ENCODE results near the gene ZNF473.
"Not testable (repeated sequence)": the region's sequence is repeated elsewhere in the genome, so short reads cannot be mapped to it uniquely, and the experiment has no call there.

The ZNF473 gene

DNA sequence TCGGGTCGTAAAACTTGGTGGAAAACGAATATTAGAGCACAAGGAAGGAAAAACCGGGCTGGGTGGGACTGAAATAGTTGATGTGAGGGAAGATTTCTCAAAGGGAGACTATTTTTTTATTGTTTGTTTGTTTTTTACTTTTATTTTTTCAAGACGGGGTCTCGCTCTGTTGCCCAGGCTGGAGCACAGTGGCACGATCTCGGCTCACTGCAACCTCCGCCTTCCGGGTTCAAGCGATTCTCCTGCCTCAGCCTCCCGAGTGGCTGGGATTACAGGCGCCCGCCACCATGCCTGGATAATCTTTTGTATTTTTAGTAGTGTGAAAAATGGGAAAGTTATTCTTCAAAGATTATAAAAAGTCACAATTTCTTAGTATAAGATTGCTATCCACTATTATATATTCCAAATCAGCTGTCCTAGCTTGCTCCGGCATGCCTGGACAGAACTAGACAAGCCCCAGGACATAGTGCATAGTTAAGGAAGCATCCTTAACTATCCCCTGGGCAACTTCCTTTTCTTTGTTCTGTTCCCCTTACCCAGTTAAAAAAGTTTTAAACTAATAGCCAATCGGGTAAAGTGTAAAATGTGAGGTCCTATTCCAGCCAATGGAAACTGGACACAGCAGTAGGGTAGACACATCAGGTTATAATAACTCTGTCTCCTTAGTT is 25.6 kb downstream of the ZNF473 start:
- H3K4me1 ChIP-seq (ENCODE audit: insufficient read depth, low read length); H3K27ac ChIP-seq (ENCODE audit: low read depth, low read length); H3K27me3 ChIP-seq (ENCODE audit: insufficient read depth, low read length); H3K9ac ChIP-seq (ENCODE audit: low read depth, low read length); H3K4me3 ChIP-seq (ENCODE audit: low read length): not testable (repeated sequence)
- Histone ChIP-seq H3K9me3 (ENCODE audit: insufficient read depth, low read depth, low read length) (peaks cover 78% of the 10 kb centered on the region), H3K36me3 (ENCODE audit: insufficient read depth, low read length) (peaks cover 22% of the 10 kb centered on the region)
- WGBS = 83% methylated on average over 14 of the region's 16 CpGs

- 90% methylated on average over 6 of the region's 8 CpGs for WGBS
- Histone ChIP-seq H3K27ac (ENCODE audit: low read depth, low read length) (no peak overlapping the region), H3K36me3 (ENCODE audit: insufficient read depth, low read length) (peaks cover 16% of the 10 kb centered on the region; the same call in 1 of the 2 replicates), H3K9me3 (ENCODE audit: insufficient read depth, low read depth, low read length) (peaks cover 74% of the 10 kb centered on the region), H3K4me1 (ENCODE audit: insufficient read depth, low read length) (no peaks in the 10 kb centered on the region), H3K4me3 (ENCODE audit: low read length) (no peak overlapping the region), H3K27me3 (ENCODE audit: insufficient read depth, low read length) (no peaks in the 10 kb centered on the region), H3K9ac (ENCODE audit: low read depth, low read length) (no peak overlapping the region)
These were observed 26.2 kb downstream of the ZNF473 start for GRCh38 chr19:50051964-50052363.

GRCh38 chr19:50053119-50053518 is 27.3 kb downstream of the ZNF473 start:
- no peaks in the 10 kb centered on the region for H3K4me1 ChIP-seq (ENCODE audit: insufficient read depth, low read length)
- H3K9me3 ChIP-seq (ENCODE audit: insufficient read depth, low read depth, low read length) = peaks cover 71% of the 10 kb centered on the region
- H3K36me3 ChIP-seq (ENCODE audit: insufficient read depth, low read length) = peaks cover 4% of the 10 kb centered on the region; the same call in 1 of the 2 replicates
- H3K4me3 ChIP-seq (ENCODE audit: low read length) = no peak overlapping the region
- H3K27me3 ChIP-seq (ENCODE audit: insufficient read depth, low read length) = no peaks in the 10 kb centered on the region
- WGBS = 86% methylated on average over 4 of the region's 4 CpGs
- H3K27ac ChIP-seq (ENCODE audit: low read depth, low read length) = no peak overlapping the region
- no peak overlapping the region for H3K9ac ChIP-seq (ENCODE audit: low read depth, low read length)

GRCh38 chr19:50058425-50058824 is 32.6 kb downstream of the ZNF473 start:
- H3K4me1 ChIP-seq (ENCODE audit: insufficient read depth, low read length) = no peaks in the 10 kb centered on the region
- 69% methylated on average over 2 of the region's 2 CpGs for WGBS
- H3K27me3 ChIP-seq (ENCODE audit: insufficient read depth, low read length) = no peaks in the 10 kb centered on the region
- H3K9ac ChIP-seq (ENCODE audit: low read depth, low read length) = no peak overlapping the region
- H3K4me3 ChIP-seq (ENCODE audit: low read length) = no peak overlapping the region
- peaks cover 79% of the 10 kb centered on the region for H3K9me3 ChIP-seq (ENCODE audit: insufficient read depth, low read depth, low read length)
- no peak overlapping the region for H3K27ac ChIP-seq (ENCODE audit: low read depth, low read length)
- H3K36me3 ChIP-seq (ENCODE audit: insufficient read depth, low read length) = no peaks in the 10 kb centered on the region

GRCh38 chr19:50059045-50059444 is 33.2 kb downstream of the ZNF473 start:
- Histone ChIP-seq H3K27me3 (ENCODE audit: insufficient read depth, low read length) (no peaks in the 10 kb centered on the region), H3K4me3 (ENCODE audit: low read length) (no peak overlapping the region), H3K9ac (ENCODE audit: low read depth, low read length) (no peak overlapping the region), H3K27ac (ENCODE audit: low read depth, low read length) (no peak overlapping the region), H3K9me3 (ENCODE audit: insufficient read depth, low read depth, low read length) (peaks cover 77% of the 10 kb centered on the region), H3K36me3 (ENCODE audit: insufficient read depth, low read length) (no peaks in the 10 kb centered on the region), H3K4me1 (ENCODE audit: insufficient read depth, low read length) (no peaks in the 10 kb centered on the region)
- 66% methylated on average over 4 of the region's 6 CpGs for WGBS

DNA sequence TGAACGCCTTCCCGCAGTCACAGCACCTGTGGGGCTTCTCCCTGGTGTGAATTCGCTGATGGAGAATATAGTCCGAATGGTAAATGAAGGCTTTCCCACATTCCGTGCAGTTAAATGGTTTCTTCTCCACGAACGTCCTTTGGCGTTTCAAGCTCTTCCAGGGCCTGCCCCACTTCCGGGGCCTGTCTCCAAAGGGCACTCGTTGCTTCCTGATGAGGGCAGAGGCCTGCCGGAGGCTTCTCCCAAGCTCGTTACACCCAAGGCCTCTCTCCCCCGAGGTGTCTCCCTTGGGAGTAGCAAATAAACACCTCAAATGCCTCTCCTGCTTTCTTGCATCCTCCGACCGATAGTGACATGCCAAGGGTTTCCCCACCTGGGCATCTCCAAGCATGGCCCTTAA is 34.3 kb downstream of the ZNF473 start:
- no peaks in the 10 kb centered on the region for H3K36me3 ChIP-seq (ENCODE audit: insufficient read depth, low read length)
- no peak overlapping the region for H3K9ac ChIP-seq (ENCODE audit: low read depth, low read length)
- no peaks in the 10 kb centered on the region for H3K27me3 ChIP-seq (ENCODE audit: insufficient read depth, low read length)
- peaks cover 79% of the 10 kb centered on the region for H3K9me3 ChIP-seq (ENCODE audit: insufficient read depth, low read depth, low read length)
- H3K27ac ChIP-seq (ENCODE audit: low read depth, low read length) = no peak overlapping the region
- H3K4me1 ChIP-seq (ENCODE audit: insufficient read depth, low read length) = no peaks in the 10 kb centered on the region
- 82% methylated on average over 15 of the region's 15 CpGs for WGBS
- H3K4me3 ChIP-seq (ENCODE audit: low read length) = no peak overlapping the region

DNA sequence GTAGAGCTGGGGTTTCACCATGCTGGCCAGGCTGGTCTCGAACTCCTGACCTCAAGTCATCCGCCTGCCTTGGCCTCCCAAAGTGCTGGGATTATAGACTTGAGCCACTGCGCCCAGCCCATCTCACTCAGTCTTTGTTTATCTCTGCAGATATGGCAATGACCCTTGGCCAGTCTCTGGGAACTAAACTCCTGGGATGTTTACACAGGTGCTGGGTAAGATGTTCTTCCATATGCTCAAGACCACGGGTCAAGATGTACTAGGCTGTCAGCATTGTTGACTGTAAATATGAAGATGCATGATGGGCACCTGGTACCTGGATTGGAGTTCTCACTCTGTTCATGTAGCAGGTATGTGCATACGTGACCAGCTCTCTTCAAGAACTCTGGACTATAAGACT is 35.8 kb downstream of the ZNF473 start:
- H3K27ac ChIP-seq (ENCODE audit: low read depth, low read length) = no peak overlapping the region
- H3K9ac ChIP-seq (ENCODE audit: low read depth, low read length) = no peak overlapping the region
- no peak overlapping the region for H3K4me3 ChIP-seq (ENCODE audit: low read length)
- H3K36me3 ChIP-seq (ENCODE audit: insufficient read depth, low read length) = no peaks in the 10 kb centered on the region
- WGBS = 72% methylated on average over 5 of the region's 5 CpGs
- H3K9me3 ChIP-seq (ENCODE audit: insufficient read depth, low read depth, low read length) = peaks cover 82% of the 10 kb centered on the region
- H3K4me1 ChIP-seq (ENCODE audit: insufficient read depth, low read length) = no peaks in the 10 kb centered on the region
- H3K27me3 ChIP-seq (ENCODE audit: insufficient read depth, low read length) = no peaks in the 10 kb centered on the region

DNA sequence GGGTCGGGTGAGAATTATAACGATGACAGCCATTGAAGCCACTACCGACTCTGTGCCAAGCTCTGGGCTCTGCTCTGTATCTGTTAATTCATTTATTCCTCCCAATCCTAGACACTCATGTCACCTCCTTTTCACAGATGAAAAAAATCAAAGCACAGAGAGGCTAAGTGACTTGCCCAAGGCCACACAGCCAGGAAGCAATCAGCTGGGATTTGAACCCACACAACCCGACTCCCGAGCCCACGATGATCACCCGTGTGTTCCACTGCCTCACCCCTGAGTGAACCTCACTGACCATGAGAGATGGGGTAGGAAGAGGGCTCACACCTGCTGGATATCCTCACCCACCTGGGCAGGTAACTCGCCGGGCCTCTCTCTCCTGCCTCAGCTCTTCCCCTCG is 40.1 kb downstream of the ZNF473 start:
- H3K36me3 ChIP-seq (ENCODE audit: insufficient read depth, low read length) = no peaks in the 10 kb centered on the region

GRCh38 chr19:50067575-50067974 is 41.8 kb downstream of the ZNF473 start:
- Histone ChIP-seq H3K4me1 (ENCODE audit: insufficient read depth, low read length) (no peaks in the 10 kb centered on the region), H3K4me3 (ENCODE audit: low read length) (no peak overlapping the region), H3K27me3 (ENCODE audit: insufficient read depth, low read length) (no peaks in the 10 kb centered on the region), H3K9ac (ENCODE audit: low read depth, low read length) (no peak overlapping the region), H3K9me3 (ENCODE audit: insufficient read depth, low read depth, low read length) (peaks cover 68% of the 10 kb centered on the region), H3K36me3 (ENCODE audit: insufficient read depth, low read length) (no peaks in the 10 kb centered on the region), H3K27ac (ENCODE audit: low read depth, low read length) (no peak overlapping the region)
- WGBS = 83% methylated on average over 6 of the region's 6 CpGs

More for the DNA sequence above, 40.1 kb downstream of the ZNF473 start:
- Histone ChIP-seq H3K9ac (ENCODE audit: low read depth, low read length) (no peak overlapping the region), H3K27ac (ENCODE audit: low read depth, low read length) (no peak overlapping the region), H3K27me3 (ENCODE audit: insufficient read depth, low read length) (no peaks in the 10 kb centered on the region), H3K4me3 (ENCODE audit: low read length) (no peak overlapping the region), H3K4me1 (ENCODE audit: insufficient read depth, low read length) (no peaks in the 10 kb centered on the region), H3K9me3 (ENCODE audit: insufficient read depth, low read depth, low read length) (peaks cover 70% of the 10 kb centered on the region)
- 93% methylated on average over 10 of the region's 10 CpGs for WGBS

GRCh38 chr19:50068382-50068781 is 42.6 kb downstream of the ZNF473 start:
- not testable (repeated sequence) for H3K4me1 ChIP-seq (ENCODE audit: insufficient read depth, low read length); H3K36me3 ChIP-seq (ENCODE audit: insufficient read depth, low read length); H3K9ac ChIP-seq (ENCODE audit: low read depth, low read length); H3K27me3 ChIP-seq (ENCODE audit: insufficient read depth, low read length); H3K27ac ChIP-seq (ENCODE audit: low read depth, low read length); H3K4me3 ChIP-seq (ENCODE audit: low read length)
- H3K9me3 ChIP-seq (ENCODE audit: insufficient read depth, low read depth, low read length) = peaks cover 64% of the 10 kb centered on the region
- WGBS = 79% methylated on average over 4 of the region's 5 CpGs

GRCh38 chr19:50075076-50075475 is 49.3 kb downstream of the ZNF473 start:
- 75% methylated on average over 3 of the region's 8 CpGs for WGBS
- not testable (repeated sequence) for H3K27ac ChIP-seq (ENCODE audit: low read depth, low read length); H3K9ac ChIP-seq (ENCODE audit: low read depth, low read length); H3K4me1 ChIP-seq (ENCODE audit: insufficient read depth, low read length); H3K27me3 ChIP-seq (ENCODE audit: insufficient read depth, low read length); H3K4me3 ChIP-seq (ENCODE audit: low read length); H3K36me3 ChIP-seq (ENCODE audit: insufficient read depth, low read length)
- peaks cover 26% of the 10 kb centered on the region for H3K9me3 ChIP-seq (ENCODE audit: insufficient read depth, low read depth, low read length)

Measured in HUES64 (cell line).